Activated CD4-positive, alpha-beta T cell treated with anti-CD3 and anti-CD28 coated beads for 36 hours (primary cell): ENCODE data around the gene OR52N2. TPM values are rescaled to one million over a fixed set of nuclear protein-coding genes. Genes with fewer than 3 reads are reported as not detected.

Experiments
- total RNA-seq, 2 experiments: library from RNA; stranded (reverse); gene quantifications; one replicate each; pipeline ENCODE4 v1.2.3, GENCODE V29; 2021

OR52N2 gene
- total RNA-seq, 2 experiments from 2014 or later, result not detected

Other genes with a start within 250 kb of the OR52N2 start
- gene OR52B6, start 228.0 kb upstream of the OR52N2 start, total RNA-seq, result not detected
- gene TRIM6, start 212.3 kb upstream of the OR52N2 start, total RNA-seq, result under 1 TPM; 0.75 to 0.76 TPM
- 10 to 100 TPM; 10.4 to 11.8 TPM for gene TRIM34, start 183.9 kb upstream of the OR52N2 start, total RNA-seq
- 10 to 100 TPM; 16.4 to 17.9 TPM for gene TRIM5, start 123.8 kb upstream of the OR52N2 start, total RNA-seq
- 100 to 1,000 TPM in 1 of 2 experiments, 10 to 100 TPM in 1; 73.4 to 101 TPM for gene TRIM22, start 119.1 kb upstream of the OR52N2 start, total RNA-seq
- gene OR56B1, start 72.5 kb upstream of the OR52N2 start, total RNA-seq, result under 1 TPM; 0.14 to 0.16 TPM
- under 1 TPM; 0.23 to 0.70 TPM for gene OR52N4, start 54.7 kb upstream of the OR52N2 start, total RNA-seq
- gene OR52N5, start 25.6 kb upstream of the OR52N2 start, total RNA-seq, result not detected
- not detected for gene OR52N1, start 17.7 kb upstream of the OR52N2 start, total RNA-seq
- gene OR52E6, start 33.0 kb downstream of the OR52N2 start, total RNA-seq, result not detected
- gene OR52E8, start 48.8 kb downstream of the OR52N2 start, total RNA-seq, result not detected
- not detected for gene OR52E4, start 71.7 kb downstream of the OR52N2 start, total RNA-seq
- gene OR52E5, start 84.3 kb downstream of the OR52N2 start, total RNA-seq, result not detected
- gene OR56A3, start 133.3 kb downstream of the OR52N2 start, total RNA-seq, result not detected
- gene OR56A5, start 159.6 kb downstream of the OR52N2 start, total RNA-seq, result not detected
- gene OR52L1, start 178.1 kb downstream of the OR52N2 start, total RNA-seq, result not detected
- not detected for gene OR56A4, start 198.0 kb downstream of the OR52N2 start, total RNA-seq
- not detected for gene OR56A1, start 221.8 kb downstream of the OR52N2 start, total RNA-seq